GM12875 (cell line): ENCODE measurements around the gene GNMT.
"Not testable (repeated sequence)": the region's sequence is repeated elsewhere in the genome, so short reads cannot be mapped to it uniquely, and the experiment has no call there.

Source experiments
- H3K4me3 ChIP-seq: one replicate; pipeline ENCODE4 v1.5.1; 2011; ENCODE audit warnings: low read depth, low read length, control low read depth
- TF ChIP-seq, protein P1 (sequence below): IDR thresholded peaks from 2 replicates; pipeline ENCODE4 v1.5.1; 2011; ENCODE audit warnings: low read depth, mild to moderate bottlenecking, control low read depth, inconsistent platforms, low read length, moderate library complexity, borderline replicate concordance; ENCODE audit not compliant: insufficient read depth

Gene GNMT

DNA sequence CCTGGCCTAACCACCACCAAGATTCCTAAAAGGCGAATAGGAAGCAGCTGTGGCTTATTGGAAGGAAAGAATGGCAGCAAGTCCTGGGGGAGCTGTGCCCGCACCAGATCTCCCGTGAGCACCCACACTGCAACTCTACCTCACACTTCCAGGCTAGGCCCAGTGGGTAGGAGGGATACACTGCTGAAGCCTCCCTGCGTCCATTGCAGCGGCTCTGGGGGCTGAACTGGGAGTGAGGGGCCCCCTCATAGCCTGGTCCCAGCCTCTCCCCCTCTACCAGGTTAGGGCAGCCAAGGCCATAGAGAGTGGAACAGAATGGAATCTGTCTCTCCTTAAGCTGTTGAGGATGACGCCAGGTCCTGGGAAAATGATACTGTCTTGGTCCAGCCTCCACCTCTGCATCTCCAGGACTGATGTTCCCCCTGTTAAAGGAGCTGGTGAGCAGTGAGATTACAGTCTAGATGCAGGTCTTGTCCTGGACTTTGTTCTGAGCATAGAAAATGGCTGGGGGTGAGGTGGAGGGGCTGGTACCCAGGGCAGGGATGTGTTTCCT is 20.0 kb upstream of the GNMT start:
- no peak overlapping the region for H3K4me3 ChIP-seq
- TF ChIP-seq, protein P1, sequence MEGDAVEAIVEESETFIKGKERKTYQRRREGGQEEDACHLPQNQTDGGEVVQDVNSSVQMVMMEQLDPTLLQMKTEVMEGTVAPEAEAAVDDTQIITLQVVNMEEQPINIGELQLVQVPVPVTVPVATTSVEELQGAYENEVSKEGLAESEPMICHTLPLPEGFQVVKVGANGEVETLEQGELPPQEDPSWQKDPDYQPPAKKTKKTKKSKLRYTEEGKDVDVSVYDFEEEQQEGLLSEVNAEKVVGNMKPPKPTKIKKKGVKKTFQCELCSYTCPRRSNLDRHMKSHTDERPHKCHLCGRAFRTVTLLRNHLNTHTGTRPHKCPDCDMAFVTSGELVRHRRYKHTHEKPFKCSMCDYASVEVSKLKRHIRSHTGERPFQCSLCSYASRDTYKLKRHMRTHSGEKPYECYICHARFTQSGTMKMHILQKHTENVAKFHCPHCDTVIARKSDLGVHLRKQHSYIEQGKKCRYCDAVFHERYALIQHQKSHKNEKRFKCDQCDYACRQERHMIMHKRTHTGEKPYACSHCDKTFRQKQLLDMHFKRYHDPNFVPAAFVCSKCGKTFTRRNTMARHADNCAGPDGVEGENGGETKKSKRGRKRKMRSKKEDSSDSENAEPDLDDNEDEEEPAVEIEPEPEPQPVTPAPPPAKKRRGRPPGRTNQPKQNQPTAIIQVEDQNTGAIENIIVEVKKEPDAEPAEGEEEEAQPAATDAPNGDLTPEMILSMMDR, result no peak

DNA sequence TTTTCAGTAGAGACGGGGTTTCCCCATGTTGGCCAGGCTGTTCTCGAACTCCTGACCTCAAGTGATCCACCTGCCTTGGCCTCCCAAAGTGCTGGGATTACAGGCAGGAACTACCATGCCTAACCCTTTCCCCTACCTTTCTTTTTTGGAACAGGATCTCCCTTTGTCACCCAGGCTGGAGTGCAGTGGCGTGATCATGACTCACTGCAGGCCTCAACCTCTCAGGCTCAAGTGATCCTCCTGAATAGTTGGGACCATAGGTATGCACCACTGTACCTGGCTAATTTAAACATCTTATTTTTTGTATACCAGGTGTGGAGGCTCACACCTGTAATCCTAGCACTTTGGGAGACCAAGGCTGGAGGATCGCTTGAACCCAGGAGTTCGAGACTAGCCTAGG is 19.2 kb upstream of the GNMT start:
- not testable (repeated sequence) for H3K4me3 ChIP-seq

DNA sequence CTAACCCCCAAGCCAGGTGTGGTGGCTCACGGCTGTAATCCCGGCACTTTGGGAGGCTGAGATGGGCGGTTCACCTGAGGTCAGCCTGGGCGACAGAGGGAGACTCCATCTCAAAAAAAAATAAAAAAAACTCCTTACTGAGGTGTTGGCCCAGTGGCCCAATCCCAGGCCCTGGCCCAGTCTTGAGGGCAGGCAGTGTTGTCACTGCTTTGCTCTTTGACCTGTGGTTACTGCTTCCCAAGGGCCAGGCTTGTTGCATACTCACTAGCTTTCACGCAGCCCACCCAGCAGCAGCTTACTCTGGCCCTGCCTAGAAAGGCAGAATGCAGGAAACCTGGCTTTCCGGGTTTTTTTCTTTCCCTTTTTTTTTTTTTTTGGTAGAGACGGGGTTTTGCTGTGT is 18.1 kb upstream of the GNMT start:
- no peak overlapping the region for H3K4me3 ChIP-seq
- TF ChIP-seq, protein P1, result no peak

GRCh38 chr6:42947950-42948349 is 12.6 kb upstream of the GNMT start:
- H3K4me3 ChIP-seq, result no peak overlapping the region
- TF ChIP-seq, protein P1, result no peak

GRCh38 chr6:42952389-42952788 is 8.2 kb upstream of the GNMT start:
- TF ChIP-seq, protein P1, result no peak
- H3K4me3 ChIP-seq, result no peak overlapping the region

DNA sequence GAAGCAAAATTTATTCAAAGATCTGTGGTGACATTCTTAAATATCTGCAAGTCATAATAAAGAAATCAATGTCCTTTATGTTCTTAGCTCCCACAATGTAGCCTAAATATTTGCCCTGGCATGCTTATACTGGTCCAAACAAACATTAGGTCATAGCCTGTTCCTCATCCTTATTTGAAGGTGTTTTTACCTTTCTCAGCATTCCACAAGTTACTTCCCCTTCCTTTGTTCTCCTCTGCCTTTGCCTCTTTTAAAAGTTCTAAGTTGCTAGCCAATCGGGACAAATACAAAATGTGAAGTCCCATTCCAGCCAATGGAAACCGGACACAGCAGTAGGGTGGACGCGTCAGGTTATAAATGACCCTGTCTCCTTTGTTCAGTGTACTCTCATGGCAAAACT is 6.1 kb upstream of the GNMT start:
- not testable (repeated sequence) for H3K4me3 ChIP-seq

DNA sequence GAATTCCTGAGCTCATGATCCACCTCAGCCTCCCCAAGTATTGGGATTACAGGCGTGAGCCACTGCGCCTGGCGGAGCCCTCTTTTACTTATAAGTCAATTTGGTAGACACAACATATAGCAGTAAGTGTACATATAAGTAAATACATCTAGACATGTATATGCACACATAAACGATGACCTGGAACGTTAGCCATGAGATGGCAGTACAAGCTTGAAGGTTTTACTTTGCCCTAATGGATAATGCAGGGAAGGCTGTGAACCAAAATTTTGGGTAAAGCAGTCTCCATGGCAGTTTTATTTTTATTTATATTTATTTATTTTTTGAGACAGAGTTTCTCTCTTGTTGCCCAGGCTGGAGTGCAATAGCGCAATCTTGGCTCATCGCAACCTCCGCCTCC is 2.4 kb upstream of the GNMT start:
- no peak overlapping the region for H3K4me3 ChIP-seq
- TF ChIP-seq, protein P1, result no peak

DNA sequence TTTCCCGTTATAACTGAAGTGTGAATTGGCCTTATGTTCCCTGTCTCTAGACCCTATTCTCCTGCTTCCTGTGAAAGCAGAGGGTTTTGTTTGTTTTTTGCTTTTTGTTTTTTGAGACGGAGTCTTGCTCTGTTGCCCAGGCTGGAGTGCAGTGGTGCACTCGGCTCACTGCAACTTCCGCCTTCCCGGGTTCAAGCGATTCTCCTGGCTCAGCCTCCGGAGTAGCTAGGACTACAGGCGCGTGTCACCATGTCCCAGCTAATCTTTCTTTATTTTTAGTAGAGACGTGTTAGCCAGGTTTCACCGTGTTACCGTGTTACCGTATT is 674 bp upstream of the GNMT start:
- TF ChIP-seq, protein P1, result no peak
- no peak overlapping the region for H3K4me3 ChIP-seq
